T47D (cell line): ENCODE data around the gene INPP5D.
"Not testable (repeated sequence)": the region's sequence is repeated elsewhere in the genome, so short reads cannot be mapped to it uniquely, and the experiment has no call there.

Experiments
- DNase-seq, 2 experiments: peaks; one replicate each; pipeline versions ENCODE4 v3.0.0 to v3.0.0-alpha.2; 2011 to 2012; ENCODE audit warnings: low read depth in 1 of 2, low spot score in 1 of 2
- JUND ChIP-seq: IDR thresholded peaks from 2 replicates; pipeline ENCODE4 v1.6.1; 2012; ENCODE audit warnings: low read depth
- in situ Hi-C: cut with HindIII; loops from 2 replicates; pipeline ENCODE4 v1.10.0; 2016; ENCODE audit warnings: low sequenced_read_pairs, low pct_unique_long_range_greater_than_20kb

INPP5D gene

DNA sequence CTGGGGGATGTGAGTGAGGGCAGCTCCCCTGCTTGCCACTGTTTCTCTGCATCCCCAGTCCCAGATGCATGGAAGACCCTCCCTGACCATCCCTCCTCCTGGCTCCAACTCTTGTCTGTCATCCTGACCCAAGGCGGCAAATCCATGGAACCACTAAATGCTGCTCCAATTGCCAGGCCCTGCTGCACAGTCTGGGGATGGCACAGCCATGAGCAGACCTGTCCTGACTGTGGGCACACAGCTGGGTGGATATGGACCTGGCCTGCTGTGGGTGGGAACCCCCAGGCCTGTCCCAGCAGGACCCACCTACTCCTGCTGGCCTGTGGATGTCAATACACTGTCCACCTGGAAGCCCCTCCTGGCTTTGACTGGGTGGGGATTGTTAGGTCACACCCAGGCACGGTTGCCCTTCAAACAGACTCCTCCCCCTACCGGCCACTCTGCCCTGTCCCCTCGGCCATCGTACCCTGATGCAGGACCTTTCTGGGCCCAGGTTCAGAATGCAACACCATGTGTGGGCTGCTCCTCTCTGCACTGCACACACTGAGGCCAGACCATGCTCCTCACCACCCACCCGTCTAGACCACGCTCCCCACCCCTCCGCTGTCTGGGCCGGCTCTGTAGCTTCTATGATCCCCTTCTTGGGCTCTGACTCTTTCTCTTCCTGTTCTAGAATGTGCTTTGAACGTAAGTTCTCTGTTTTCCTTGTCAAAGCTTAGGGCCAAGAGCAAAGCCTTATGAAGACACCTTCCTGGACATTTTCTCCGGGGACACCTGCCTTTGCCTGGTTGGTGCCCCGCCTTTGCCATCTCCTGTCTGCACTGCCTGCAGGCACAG lies 57.9 kb downstream of the INPP5D start:
- in situ Hi-C loops, result no loop called here
- no peak for DNase-seq
- TF ChIP-seq JUND, result no peak

GRCh38 chr2:233118648-233119000 lies 58.5 kb downstream of the INPP5D start:
- DNase-seq, result no peak
- in situ Hi-C loops, result no loop called here
- no peak for TF ChIP-seq JUND

- TF ChIP-seq JUND, result no peak
- in situ Hi-C loops, result no loop called here
- DNase-seq, result no peak
These were observed 59.0 kb downstream of the INPP5D start for GRCh38 chr2:233119123-233119522.

DNA sequence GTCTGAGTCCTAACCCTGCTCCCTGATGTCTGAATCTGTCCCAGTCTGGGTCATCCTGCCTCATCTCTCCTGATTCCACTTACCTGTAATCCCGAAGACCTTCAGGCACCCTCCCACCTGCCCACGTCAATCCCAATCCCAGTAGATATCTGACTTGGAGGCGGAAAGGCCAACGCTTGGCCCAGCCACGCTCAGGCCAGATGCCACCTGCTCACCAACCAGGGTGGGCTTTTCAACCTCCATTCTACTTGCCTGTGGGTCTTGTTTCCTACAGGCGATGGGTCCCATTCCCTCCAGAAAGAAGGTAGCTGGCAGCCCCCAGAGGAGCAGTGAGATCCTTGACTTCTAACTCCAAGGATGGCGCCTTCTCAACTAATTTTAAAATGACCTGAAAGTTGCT lies 59.7 kb downstream of the INPP5D start:
- no peak for TF ChIP-seq JUND
- in situ Hi-C loops, result no loop called here
- no peak for DNase-seq

GRCh38 chr2:233120459-233120858 lies 60.3 kb downstream of the INPP5D start:
- DNase-seq, result no peak
- TF ChIP-seq JUND, result no peak
- in situ Hi-C loops, result no loop called here

DNA sequence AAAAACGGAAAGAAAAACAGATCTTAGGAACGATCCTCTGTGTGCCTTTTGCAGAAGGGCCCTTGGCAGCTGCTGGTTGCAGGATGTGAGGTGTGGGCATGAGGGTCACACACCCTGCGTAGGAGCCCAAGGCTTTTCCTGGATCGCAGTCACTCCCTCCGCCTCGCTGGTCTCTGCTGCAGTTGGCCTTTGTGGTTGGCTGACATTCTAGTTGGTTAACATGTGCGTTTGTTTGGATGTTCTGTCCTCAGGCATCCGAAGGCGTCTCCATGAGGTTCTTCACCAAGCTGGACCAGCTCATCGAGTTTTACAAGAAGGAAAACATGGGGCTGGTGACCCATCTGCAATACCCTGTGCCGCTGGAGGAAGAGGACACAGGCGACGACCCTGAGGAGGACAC lies 61.7 kb downstream of the INPP5D start:
- peak in 1 of 2 experiments; percentile 82 for DNase-seq
- TF ChIP-seq JUND, result no peak
- in situ Hi-C loops, result no loop called here

GRCh38 chr2:233122541-233122940 lies 62.4 kb downstream of the INPP5D start:
- DNase-seq, result no peak
- TF ChIP-seq JUND, result no peak
- in situ Hi-C loops, result no loop called here

DNA sequence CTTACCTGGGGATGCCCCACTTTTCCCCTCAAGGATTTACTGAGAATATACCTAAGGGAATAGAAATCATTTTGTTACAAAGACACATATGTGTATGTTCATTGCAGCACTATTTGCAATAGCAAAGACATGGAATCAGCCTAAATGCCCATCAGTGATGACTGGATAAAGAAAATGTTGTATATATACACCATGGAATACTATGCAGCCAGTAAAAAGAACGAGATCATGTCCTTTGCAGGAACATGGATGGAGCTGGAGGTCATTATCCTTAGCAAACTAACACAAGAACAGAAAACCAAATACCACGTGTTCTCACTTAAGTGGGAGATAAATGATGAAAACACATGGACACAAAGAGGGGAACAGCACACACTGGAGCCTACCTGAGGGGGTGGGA lies 63.4 kb downstream of the INPP5D start:
- DNase-seq, in situ Hi-C loops: not testable (repeated sequence)

GRCh38 chr2:233124421-233125080 lies 64.4 kb downstream of the INPP5D start:
- no peak for DNase-seq
- in situ Hi-C loops, result no loop called here
- TF ChIP-seq JUND, result no peak

DNA sequence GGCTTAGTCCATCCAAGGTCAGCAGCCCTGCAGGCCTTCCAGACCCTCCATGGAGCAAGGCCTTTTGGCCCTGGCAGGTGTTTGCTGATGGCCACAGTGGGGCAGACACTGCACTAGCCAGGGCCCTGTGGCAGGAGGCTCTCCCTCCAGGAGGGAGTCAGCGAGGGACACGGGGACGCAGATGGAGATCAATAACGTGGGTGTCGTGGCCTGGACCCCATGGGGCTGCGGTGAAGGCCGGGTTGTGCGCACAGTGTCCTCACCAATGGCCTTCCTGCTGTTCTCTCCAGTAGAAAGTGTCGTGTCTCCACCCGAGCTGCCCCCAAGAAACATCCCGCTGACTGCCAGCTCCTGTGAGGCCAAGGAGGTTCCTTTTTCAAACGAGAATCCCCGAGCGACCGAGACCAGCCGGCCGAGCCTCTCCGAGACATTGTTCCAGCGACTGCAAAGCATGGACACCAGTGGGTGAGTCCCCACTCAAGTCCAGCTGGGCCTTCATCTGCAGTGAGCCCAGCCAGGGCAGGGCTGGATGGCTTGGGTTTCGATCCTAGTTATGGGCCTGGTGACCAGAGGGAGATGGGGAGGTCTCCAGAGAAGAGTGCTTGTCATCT lies 65.4 kb downstream of the INPP5D start:
- no peak for DNase-seq
- TF ChIP-seq JUND, result no peak
- in situ Hi-C loops, result no loop called here

GRCh38 chr2:233129351-233129978 lies 69.3 kb downstream of the INPP5D start:
- DNase-seq, result no peak
- TF ChIP-seq JUND, result no peak
- in situ Hi-C loops, result no loop called here

DNA sequence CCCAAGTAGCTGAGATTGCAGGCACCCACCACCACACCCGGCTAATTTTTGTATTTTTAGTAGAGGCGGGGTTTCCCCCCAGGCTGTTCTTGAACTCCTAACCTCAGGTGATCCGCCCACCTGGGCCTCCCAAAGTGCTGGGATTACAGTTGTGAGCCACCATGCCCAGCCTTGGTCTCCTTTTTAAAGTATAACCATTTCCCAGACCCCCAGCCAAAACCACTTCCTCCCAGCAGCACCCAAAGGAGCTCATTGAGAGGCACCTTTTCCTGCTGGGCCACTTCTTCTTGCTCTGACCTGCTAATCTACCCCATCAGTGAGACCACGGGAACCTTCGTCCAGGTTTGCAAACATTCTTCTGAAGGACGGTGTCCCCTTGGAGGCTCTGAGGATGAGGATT lies 69.9 kb downstream of the INPP5D start:
- DNase-seq, result no peak
- TF ChIP-seq JUND, result no peak
- in situ Hi-C loops, result no loop called here

DNA sequence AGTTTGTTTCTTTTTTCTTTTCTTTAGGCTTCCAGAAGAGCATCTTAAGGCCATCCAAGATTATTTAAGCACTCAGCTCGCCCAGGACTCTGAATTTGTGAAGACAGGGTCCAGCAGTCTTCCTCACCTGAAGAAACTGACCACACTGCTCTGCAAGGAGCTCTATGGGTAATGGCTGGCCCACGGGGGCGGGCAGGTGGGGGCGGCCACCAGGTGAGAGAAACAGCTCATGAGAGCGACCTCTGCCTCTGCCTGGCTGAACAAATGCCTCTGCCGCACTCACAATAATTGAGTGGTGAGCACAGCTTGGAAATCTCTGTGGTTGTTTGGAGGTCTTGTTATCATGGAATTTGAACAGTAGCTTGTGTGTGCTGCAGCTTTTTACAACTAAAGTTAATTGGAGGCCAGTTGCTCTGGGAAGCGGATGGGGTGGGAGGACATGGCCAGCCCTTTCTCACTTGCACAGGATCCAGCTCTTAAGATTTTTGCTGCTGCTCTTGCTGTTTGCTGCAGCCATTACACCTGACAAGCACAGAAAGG lies 70.4 kb downstream of the INPP5D start:
- DNase-seq, result no peak
- no peak for TF ChIP-seq JUND
- in situ Hi-C loops, result no loop called here
